NCI-H526 (cell line): ENCODE measurements around the gene MEOX2.
A peak's percentile ranks its signal among the peaks of the same experiment; 100 is the strongest.

ENCODE experiments used
- DNase-seq, 2 experiments: peaks; one replicate each; lab custom pipeline; 2025; lab: John Stamatoyannopoulos, UW

Gene MEOX2

DNA sequence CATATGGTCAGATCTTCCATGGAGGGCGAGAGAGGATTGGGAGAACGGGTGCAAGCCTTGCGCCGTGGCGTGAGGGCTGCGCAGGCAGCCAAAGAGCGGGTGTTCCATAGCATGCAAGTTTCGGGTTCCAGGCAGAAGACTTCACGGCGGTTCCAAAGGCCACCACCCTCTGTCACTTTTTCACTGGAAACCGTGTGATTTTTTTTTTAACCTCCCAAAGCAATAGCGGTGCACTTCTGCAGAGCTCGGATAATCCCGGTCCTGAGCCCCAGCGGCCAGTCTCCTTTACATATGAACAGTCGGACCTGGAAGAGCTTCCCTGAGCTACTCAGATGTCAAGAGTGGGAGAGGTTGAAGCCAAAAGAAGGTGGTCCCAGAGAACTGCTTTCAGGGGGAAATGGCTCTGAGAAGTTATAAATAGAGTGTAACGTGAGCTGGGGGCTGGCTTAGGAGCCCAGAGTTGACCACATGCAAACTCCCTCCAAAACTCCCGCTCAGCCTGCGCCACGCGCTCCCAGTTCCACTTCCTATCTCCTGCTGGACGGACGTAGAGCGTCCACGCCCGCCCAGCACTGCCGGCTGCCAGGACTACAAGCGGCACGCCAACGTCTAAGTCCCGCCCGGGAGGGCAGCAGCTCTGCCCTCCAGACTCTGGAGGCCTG, at the start of gene MEOX2:
Gene MEOX2 (minus strand): TSS at position 389 of the 662 bp plus-strand sequence. CDS start 281 bp downstream, at position 108.
- no peak for DNase-seq

DNA sequence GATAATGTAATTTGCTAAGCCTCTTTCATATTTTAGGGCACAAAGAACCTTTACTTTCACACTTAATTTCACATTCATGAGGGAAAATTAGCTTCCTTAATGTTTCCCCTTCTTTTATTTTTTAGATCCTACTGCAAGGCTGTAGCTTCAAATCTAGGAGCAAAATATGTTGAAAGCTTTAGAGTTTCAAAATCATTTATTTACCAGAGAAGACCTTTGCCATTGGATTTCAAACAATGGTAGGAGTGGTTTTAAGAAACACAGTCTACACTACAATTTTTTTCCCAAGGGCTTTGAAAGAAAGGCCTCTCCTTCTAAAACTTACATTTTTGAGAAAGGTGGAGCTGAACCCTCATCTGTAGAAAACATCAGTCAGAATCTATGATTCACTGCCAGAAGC, 43.3 kb upstream of the MEOX2 start:
- DNase-seq = no peak

DNA sequence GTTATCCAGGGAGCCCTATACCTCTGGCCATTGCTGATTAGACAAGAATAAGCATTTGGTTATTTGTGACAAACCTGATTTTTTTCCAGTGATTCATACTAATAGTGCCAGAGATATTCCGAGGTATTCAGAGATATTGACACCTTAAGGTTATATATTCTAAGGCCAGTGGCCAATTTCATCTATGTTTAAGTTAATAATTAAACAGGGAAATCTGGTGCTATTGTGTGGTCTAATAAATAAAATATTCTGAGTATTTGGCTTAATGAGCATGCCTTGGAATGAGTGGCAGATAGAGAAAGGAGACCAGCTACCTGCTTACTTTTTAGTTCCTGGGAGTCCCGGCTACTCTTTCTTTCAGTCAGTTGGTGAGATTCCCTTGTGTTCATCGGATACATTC, 38.6 kb upstream of the MEOX2 start:
- DNase-seq = no peak

DNA sequence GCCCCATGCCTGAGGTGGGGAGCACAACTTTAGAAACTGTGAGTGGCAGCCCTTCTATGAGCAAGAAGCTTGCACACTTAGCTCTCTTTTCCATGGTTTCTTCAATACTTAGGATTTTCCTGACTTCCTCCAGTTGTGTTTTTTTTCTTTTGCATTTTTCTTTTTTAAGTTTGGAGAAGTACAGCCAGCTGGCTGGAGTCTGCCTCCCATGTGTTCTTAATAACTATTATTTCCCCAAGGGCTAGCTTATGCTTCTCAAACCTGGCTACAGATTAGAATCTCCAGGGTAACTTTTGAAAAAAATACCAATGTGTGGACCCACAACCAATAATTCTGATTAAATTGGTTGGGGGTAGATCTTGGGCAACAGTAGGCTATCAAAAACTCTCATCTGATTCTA, 37.4 kb upstream of the MEOX2 start:
- DNase-seq = no peak

DNA sequence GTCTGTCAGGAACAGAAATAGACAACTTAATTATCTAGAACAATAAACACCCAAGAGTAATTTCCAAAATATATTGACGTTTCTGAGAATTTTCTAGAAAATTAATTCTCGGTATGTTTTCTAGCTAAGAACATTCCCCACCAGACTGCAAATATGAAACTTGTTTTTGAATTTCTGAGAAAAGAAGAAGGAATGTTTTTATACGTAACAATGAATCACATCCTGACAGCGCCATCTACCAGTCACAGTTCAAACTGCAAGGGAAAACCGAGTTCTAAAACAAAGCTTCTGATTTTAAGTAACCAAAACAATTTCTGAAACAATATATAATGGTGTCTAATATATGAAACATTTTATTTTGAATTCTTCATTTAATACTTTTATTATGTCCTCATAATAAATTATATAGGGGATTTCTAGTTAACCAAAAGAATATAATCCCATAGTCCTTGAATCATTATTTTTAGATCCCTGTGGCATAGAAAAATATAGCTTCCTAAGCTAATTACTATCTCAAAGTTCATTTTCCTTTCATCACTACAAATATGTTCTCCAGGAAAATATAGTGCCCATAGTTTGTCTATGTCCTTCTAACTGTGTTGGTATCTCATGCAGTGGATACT, 34.5 kb upstream of the MEOX2 start:
- DNase-seq = peak in 1 of 2 experiments; percentile 42

DNA sequence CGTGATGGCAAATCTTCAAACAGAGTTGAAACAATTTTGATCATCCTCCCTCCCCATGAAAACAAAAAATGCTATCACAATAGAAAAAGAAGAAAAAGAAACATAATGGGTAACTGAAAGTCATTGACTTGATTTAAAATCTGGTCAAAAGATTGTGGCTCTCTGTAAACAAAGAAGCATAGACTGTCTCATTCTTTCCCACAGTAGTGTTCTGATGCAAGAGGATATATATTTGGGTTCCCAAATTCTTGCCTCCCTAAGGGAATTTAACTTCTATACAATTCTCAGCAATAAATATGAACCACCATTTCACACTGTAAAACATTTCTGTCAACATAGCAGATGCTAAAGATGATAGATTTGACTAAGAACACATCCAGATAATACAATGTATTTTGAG, 32.8 kb upstream of the MEOX2 start:
- no peak for DNase-seq

DNA sequence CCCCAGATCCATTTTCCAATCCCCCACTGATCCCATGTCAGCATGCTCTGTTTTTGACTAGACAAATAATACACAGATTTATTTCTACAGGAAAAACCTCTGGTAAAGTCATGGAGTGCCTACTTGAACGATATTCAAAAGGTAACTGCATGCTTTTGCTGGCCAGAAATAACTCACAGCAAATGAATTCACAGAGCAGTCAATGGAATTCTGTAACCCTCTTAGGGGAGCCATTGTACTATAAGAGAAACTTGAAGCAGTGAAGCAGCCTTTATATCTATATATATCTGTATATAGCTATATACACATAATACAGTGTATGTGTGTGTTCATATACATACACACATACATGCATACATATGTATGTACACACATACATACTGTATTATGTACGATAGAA, 29.0 kb upstream of the MEOX2 start:
- DNase-seq = no peak

DNA sequence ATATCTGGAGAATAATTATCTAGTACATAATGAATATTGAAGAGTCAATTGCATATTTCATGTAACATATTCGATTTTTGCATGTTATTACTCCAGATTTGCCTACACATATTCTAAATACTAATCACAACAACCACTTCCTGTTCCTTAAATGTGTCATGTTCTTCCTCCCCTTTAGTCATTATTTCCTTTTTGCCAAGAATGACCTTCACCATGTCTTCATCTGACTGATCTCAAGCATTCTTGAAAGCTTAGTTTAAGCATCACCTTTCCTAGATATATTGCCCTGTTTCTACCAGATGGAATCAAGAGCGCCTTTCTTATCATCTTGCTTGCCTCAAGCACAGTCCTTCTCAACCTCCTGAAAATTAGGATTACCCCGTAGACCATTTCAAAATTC, 23.5 kb upstream of the MEOX2 start:
- no peak for DNase-seq

DNA sequence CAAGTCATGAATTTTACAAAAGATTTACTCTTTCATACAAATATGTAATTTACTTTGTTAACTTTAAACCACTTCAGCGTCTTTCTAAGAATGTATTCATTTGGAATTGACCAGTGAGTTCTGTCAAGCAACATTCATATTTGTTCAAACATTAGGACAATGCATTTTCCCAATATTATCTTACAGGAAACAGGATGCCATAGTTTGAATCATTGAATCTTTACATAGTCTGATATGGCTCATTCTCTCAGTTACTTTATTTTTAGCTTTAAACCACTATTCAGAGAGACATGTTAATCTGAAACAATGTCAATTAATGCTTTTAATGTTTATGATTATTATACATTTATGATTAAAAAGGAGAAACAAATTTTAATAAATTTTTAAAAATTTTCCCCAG, 21.1 kb upstream of the MEOX2 start:
- no peak for DNase-seq

DNA sequence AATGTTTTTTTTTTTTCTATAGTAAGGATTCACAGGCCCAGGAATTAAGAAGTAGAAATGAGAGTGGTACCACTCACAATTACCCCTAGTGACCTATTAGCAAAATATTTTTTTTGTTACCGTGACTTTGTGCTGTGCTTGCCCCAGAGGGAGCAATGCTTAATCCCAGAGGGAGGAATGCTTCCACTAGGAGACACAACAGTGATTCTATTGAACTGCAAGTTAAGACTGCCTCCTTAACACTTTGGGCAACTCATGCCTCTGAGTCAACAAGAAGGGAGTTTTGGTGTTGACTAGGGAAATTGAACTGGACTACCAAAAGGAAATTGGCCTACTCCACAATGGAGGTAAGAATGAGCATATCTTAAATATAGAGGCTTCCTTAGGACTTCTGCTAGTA, 17.2 kb upstream of the MEOX2 start:
- no peak for DNase-seq

DNA sequence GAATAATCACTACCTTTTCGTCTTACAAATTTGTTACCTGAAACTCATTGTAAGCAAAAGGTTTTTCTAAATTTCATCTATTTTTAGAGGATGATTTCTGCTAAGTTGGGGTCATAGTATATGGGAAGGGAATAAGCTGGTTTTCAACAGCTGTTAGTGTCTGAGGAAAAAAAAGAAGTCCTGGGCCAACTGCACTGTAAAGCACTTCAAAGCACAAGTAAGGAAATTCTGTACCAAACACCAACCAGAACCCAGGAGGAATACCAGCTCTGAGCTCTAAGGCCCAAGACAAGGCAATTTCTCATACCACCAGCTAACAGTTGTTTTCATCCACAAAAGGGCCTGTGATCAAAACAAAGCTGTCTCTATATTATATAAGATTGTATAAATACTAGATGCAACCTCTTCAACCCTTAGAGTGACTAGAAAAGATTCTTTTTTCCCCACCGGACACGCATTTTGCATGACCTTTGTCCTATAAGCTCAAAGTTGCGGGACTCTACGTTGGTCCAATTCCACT, 6.1 kb upstream of the MEOX2 start:
- DNase-seq = no peak

DNA sequence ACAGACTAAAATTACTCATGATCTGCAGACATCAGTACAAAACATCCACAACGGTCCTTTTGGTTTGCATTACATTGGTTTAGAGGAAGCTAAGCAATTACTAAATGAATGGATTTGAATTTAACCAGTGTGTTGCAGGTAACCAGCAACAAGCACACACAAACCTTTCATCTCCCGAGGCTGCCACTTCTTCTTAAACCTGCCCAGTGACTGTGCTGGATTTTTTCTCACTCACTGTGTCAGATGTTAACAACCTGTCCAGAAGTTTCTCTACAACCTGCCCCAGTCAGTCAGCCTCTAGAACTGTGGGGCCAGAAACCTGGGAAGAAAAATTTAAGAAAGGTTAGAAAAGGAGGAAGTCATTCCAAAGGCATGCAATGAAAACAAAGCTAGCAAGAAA, 2.4 kb upstream of the MEOX2 start:
- DNase-seq = no peak

DNA sequence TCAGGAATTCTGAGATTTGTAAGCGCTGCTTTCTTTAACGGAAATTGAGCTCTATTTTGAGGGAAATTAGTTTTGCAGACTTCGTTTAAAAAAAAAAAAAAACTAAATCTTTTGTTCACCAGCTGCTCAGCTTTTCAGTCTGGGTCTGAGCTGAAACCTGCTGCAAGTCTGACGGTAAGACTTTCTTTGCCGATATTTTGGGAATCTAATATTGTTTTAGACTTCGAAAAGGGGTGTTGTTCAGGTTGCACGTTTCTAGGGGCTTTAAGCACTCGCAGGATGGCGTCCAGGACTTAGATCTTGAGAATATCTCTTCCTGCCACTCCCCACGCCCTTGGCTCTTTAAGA, 1.8 kb upstream of the MEOX2 start:
- DNase-seq = no peak

DNA sequence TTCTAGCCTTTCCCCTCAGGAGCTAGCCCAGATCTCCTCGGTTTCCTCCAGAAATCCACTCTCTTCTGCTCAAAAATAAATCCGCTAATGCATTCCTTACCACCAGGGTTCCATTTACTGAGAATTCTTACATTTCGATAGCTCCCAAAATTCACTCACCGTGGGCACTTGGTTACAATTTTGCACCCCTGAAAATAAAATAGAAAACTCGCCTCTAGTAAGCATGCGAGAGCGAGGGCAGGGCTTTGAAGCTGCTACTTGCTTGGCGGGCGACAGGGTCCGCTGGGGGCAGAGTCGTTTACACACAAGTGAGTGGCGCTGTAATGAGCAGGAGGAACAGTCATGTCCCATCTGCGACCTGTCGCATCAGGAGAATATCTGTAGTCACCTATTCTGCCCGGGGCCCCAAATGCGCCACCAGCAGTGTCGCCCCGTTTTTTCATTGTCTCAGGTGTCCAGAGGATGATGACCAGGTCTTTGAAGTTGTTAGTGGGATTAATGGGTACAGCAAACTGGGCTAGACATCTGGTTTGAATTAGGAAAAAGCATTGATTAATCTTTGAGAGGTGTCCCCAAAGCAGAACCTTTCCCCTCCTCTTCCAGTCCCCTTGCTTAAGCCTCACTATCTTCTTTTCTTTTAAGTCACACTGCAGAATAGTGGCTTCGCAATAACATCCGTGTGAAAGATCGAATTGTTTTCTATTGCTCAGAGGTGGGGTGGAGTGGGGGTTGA, 1.2 kb upstream of the MEOX2 start:
- no peak for DNase-seq

DNA sequence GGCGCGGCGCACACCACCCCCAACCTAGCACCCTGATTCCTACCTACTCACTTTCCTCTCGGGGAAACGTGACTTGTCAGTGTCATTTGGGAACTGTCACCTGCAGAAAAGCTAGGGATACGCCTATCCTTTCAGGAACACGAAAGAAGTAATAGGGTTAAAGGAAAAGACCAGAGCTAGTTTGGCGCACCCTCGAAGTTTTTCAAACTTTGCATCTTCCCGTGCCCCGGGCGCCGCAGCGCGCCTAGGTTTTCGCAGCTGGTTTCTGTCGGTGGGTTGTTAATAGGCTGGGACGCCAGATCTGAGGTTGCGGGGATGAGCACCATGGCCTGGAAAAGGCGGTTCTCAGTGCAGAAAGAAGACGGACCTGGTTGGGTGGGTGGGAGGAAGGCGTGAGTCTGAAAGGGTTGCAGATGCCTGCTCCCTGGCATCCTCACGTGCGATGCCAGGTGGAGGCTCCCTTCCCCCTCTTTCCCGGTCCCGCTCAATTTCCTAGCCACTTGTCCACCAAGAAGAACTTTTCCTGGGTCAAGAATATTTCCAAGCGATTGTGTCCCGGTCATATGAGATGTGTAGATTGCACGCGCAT, 568 bp upstream of the MEOX2 start:
- no peak for DNase-seq

DNA sequence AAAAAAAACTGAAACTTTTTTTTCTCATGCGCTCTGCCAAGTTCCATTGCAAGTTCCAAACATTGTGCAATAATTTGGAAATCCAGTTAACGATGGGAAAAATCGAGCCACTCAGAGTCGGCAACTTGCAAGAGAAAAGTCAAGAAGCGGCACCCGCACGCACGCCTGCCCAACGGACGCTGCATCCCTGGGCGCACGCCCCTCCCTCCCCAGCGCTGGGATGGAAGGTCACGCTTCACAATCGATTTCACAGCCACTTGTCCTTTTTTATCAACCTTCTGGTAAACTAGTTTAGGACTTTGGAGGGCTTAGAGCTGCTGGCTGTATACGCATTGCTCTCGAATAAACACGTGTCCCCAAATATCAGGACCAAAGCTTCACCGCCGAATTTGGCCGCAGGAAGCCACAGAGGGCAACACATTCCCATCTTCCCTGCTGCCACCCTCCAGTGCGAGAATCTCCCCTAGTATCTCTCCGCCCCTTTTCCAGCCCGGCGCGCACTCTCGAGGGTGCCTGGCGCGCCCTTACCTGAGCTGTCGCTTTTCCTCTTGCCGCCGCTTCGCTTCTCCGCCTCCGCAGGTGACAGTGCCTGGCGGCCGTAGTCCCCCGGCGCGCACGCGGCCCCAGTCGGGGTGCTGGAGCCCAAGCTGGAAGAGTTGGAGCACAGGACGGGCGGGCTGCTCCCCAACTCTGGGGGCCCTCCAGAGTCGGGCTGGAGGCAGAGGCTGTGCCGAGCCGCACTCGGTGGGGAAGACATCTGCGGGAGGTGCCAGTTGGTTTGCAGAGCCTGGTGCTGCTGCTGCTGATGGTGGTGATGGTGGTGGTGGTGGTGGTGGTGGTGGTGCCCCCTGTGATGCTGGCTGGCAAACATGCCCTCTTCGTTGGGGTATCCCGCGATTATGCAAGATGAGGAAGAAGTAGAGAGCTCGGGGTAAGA, 857 bp downstream of the MEOX2 start:
- peak in 1 of 2 experiments; percentile 7 for DNase-seq

DNA sequence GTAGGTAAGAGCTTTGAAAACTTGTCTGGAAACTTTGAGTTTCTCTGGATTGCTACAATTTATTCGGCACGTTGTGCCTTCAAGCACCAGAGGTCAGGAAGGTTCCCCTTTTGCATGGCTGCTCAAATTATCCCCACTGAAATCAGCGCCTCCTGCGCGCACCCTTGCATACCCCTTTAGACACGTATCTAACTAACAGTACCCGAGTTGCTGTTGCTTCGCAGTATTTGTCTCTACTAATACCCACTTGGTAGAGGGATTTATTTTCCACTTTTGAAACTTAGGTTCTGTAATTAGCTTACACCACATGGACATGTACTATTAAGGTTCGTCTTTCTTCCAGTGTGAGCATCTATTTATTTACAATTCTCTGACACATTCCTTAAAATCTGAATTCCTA, 1.6 kb downstream of the MEOX2 start:
- DNase-seq = no peak

DNA sequence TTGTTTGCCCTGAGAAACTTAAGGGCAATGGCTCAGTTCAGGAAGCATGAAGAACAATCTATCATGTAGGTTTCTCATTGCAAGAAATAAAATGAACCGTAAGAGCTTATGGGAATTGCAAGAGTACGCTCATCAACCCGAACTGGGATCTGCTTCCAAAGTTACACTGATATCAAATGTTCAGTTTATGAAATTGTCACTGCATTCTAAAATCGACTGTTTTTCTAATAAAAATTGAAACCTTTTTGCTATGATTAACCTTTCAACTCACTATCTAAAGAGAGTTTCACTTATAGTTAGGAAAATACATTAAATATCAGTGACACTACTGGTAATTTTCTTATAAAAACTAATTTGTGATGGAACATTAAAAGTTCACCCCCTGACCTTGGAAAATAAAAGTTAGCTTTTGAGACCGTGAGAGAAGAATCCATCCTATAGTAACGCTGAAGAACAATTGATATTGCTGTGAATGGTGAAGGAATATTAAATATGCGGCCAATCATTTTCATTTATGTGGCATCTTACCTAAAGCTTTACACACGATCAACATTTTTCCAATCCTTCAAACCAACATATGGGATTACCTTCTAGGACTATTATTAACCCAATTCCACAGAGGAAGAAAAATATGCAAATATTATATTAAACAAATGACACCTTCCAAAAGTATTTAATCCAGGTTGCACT, 2.2 kb downstream of the MEOX2 start:
- DNase-seq = no peak

DNA sequence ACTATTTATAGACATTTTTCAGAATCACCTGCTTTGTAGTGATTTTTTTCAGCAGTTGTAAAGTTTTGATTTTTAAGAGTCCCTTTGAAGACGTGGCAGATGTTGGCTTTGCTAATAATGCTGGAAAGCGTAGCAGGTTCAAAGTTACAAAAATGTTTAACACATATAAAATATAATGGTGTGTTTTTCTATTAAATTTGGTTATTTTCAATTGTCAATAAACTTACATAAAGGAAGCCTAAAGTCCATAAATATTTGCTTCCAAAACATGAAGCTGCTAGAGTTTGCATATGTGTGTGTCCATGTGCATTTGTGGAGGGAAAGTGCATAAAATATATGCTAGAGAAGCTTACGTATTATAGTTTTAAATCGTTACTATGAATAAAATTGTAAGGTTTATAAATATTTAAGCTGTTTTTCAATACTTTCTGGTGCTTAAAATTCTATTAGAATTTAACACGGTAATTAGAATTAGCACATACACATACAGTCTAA, 3.7 kb downstream of the MEOX2 start:
- DNase-seq = no peak

DNA sequence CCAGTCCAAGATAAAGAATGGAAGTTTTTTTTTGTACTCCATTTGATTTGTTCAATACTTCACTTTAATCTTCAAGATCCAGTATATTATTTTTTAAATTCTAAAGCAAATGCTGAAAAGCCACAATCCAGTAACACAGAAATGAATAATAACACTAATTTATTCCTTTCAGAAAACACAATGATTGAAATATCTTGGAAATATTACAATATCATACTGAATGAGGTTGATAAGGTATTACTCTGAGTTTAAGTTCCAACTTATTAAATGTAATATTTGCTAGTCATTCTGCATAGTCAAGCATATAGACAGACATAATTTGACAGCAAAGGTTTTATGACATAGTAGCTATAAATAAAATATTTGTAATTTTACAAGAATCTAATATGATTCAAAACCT, 4.4 kb downstream of the MEOX2 start:
- no peak for DNase-seq

DNA sequence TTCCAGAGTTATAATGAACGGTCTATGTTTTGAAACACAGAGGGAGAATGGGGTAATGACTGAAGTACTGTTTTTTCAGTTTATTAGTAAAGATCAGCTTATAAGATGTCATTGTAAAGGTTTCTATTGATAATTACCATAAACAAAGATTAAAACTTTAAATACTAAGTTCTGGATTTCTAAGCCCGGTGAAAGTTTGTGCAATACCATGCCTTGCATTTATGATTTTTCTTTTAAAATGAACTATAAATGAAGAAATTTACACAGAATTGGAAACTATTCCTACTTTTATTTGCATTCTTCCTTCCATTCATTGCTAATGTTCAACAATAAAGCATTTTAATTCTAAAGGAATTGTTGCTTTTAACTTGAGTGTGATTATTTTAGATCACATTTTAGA, 4.9 kb downstream of the MEOX2 start:
- no peak for DNase-seq
